Right lobe of liver (tissue), 4 donors: ENCODE results near the gene PXMP4.

Experiments
- CTCF ChIP-seq, 4 donors: fragments of 200-600 bp in 3 of 4; fragments of 450-650 bp in 1 of 4; IDR thresholded peaks; one replicate each; pipeline versions ENCODE4 v1.5.1 to v1.8.0; 2016 to 2022; ENCODE audit warnings: antibody characterized with exemption in 4 of 4, mild to moderate bottlenecking in 2 of 4
- POLR2A ChIP-seq: fragments of 450-650 bp; IDR thresholded peaks from one replicate; pipeline ENCODE4 v1.6.1; 2017; ENCODE audit warnings: antibody characterized with exemption, mild to moderate bottlenecking
- donor health status: DM: no; HTN: no; CAD: no.
- donor health status: DM: no; HTN: no; CAD: no.
- donor health status: DM: no; HTN: yes; CAD: no.

DNA sequence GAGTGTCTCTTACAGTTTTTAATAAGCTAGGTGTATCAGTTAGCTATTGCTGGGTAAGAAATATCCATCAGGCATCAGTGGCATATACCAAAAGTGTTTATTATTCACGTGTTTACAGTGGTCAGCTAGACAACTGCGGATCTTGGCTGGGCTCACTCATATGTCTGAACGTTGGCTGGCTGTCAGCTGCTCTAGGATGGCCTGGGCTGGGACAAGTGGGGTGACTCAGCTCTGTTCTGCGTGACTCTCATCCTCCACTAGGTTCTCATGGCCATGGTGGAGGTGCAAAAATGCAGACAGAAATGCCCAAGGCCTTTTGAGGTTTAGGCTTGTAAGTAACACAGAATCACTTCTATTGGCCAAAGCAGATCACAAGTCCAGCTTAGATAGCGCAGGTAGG is 33.7 kb upstream of the PXMP4 start:
- TF ChIP-seq POLR2A (no peak), CTCF (IDR thresholded peaks at IDR 0.05) (no peak)
